SK-N-MC (cell line): Measurements from ENCODE around the gene CDH23.

Experiments used
- EZH2 ChIP-seq: fragments of 200-600 bp; sonication (generic); IDR thresholded peaks from one replicate; pipeline ENCODE4 v1.6.1; 2017; ENCODE audit warnings: antibody characterized with exemption
- FOXP2 ChIP-seq: optimal IDR thresholded peaks from 2 replicates; pipeline ENCODE3; 2011; ENCODE audit warnings: mild to moderate bottlenecking, moderate library complexity; ENCODE audit not compliant: insufficient read depth; ENCODE audit errors: extremely low read length, control extremely low read depth
- POLR2AphosphoS5 ChIP-seq: IDR thresholded peaks from 2 replicates; pipeline ENCODE4 v1.6.1; 2012; ENCODE audit warnings: mild to moderate bottlenecking, low read depth, low read length, borderline replicate concordance

DNA sequence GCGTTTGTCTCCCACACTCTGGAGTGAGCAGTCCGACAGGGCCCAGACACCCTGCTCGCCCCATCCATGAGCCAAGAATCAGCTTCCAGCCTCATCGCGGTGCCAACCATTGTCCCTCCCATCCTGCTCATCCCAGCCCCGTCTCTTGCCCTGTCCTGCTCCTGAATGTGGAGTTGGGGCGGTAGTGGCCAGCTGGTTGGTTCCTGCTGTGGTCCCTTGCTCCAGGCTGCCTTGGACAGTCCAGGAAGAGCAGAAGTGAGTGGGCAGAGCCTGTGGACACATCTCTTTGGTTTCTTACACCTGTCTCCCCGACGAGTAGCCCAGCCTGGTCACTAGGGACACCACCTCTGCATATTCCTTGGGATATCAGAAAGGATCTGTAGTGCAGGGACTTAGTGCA lies 63.9 kb downstream of the CDH23 start:
- no peak for TF ChIP-seq EZH2
- TF ChIP-seq POLR2AphosphoS5: no peak
- TF ChIP-seq FOXP2: no peak
